Dermis blood vessel endothelial cell (primary cell): ENCODE data around the gene DLEC1. TPM values are rescaled to one million over a fixed set of nuclear protein-coding genes. Genes with fewer than 3 reads are reported as not detected.

Source experiments
- DNase-seq: peaks from one replicate; pipeline ENCODE4 v3.0.0; 2010
- total RNA-seq: library from RNA; depleted of rRNA; stranded (reverse); fragments of >200 nt; gene quantifications from 2 replicates; pipeline ENCODE4 v1.2.3, GENCODE V29; 2014

The DLEC1 gene, protein sequence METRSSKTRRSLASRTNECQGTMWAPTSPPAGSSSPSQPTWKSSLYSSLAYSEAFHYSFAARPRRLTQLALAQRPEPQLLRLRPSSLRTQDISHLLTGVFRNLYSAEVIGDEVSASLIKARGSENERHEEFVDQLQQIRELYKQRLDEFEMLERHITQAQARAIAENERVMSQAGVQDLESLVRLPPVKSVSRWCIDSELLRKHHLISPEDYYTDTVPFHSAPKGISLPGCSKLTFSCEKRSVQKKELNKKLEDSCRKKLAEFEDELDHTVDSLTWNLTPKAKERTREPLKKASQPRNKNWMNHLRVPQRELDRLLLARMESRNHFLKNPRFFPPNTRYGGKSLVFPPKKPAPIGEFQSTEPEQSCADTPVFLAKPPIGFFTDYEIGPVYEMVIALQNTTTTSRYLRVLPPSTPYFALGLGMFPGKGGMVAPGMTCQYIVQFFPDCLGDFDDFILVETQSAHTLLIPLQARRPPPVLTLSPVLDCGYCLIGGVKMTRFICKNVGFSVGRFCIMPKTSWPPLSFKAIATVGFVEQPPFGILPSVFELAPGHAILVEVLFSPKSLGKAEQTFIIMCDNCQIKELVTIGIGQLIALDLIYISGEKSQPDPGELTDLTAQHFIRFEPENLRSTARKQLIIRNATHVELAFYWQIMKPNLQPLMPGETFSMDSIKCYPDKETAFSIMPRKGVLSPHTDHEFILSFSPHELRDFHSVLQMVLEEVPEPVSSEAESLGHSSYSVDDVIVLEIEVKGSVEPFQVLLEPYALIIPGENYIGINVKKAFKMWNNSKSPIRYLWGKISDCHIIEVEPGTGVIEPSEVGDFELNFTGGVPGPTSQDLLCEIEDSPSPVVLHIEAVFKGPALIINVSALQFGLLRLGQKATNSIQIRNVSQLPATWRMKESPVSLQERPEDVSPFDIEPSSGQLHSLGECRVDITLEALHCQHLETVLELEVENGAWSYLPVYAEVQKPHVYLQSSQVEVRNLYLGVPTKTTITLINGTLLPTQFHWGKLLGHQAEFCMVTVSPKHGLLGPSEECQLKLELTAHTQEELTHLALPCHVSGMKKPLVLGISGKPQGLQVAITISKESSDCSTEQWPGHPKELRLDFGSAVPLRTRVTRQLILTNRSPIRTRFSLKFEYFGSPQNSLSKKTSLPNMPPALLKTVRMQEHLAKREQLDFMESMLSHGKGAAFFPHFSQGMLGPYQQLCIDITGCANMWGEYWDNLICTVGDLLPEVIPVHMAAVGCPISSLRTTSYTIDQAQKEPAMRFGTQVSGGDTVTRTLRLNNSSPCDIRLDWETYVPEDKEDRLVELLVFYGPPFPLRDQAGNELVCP (N-terminal part only)
- total RNA-seq = under 0.01 TPM in 1 of 2 replicates, not detected in the other

DNA sequence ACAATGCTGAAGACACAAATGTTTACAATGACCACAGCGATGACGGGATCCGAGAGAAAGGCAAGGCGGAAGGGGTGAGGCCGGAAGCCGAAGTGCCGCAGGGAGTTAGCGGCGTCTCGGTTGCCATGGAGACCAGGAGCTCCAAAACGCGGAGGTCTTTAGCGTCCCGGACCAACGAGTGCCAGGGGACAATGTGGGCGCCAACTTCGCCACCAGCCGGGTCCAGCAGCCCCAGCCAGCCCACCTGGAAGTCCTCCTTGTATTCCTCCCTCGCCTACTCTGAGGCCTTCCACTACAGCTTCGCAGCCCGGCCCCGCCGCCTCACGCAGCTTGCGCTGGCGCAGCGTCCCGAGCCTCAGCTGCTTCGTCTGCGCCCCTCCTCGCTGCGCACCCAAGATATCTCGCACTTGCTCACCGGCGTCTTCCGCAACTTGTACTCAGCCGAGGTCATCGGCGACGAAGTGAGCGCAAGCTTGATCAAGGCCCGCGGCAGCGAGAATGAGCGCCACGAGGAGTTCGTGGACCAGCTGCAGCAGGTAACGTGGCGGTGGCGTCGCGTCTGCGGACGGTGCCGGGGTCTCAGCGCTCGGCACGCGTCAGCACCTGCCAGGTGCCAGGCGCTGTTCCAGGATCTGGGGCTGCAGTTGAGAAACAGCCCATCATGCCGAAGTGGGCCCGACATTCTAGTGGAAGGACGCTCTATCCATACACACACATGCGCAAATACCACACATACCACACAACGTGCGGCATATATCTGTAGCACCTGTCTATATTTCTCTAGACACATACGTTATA, at the start of gene DLEC1:
TSS of gene DLEC1 (plus strand) at position 108 of the 798 bp plus-strand sequence. CDS start at position 126, 18 bp downstream.
- peak; percentile 32 for DNase-seq

DNA sequence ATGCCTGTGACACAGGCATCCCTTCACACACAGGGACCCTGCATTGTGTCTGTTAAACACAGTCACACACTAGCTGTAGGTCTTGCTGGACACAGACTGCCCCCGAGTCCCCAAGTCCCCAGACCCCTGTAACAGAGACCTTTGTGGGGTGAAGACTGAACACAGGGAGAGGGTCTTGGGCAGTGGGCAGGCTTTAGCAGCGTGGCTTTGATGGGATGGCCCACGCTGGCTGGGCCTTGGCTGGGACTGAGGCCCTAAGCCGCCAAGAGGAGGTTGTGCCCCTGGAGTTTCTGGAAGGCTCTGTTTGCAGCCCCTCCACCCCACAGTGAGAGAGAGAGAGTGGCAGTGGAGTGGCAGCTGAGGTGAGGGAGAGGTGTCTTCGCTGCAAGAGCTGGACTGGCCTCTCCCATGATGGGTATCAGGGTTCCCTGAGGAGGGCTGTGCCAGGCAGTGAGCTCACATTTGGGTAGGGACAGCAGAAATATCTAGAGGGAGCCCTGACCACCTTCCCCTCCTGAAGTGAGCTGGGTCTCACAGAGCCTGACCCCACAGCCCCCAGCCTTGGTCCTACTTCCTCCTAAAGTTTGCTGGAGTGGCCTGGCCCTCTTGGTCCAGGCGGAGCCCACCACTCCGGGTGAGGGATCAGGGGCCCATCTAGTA, 49.1 kb upstream of the DLEC1 start:
- DNase-seq = no peak

DNA sequence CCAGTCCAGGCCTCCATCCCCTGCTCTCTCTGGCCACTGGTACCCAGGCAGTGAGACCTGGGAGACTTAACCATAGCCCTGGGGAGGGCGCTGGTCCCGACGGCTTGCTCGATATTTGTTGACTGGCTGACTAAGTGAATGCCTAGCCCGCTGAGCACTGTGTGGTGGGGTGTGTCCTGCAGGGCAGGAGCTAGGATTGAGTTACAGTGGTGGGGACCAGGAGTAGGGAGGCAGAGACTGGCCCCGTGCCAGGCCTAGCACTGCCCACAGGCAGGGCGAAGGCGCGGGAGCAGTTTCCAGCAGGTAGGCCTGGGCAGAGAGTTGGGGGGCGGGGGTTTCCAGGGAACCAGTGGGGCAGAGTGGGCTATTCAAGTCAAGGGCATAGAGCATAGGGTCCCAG, 48.5 kb upstream of the DLEC1 start, which contains the start of gene VILL:
TSS of gene VILL (plus strand) at position 260 of the 400 bp plus-strand sequence. CDS start 2,887 bp downstream, outside the sequence.
- no peak for DNase-seq

DNA sequence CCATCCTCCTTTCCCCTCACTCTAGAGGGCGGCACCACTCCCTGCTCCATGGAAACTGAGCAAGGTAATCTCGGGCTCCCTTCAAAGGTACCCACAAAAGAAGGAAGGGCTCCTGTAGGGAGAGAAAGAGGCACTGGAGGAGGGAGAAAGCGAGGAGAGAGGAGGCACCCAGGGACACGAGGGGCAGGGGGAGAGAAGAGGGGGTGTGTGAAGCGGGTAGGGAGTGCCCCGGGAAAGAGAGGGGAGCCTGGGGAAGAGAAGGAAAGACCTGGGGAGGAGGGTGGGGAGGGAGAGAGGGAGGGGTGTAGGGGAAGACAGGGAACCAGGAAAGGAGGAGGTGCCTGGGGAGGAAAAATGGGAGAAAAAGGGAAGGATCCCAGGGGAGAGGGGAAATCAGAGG, 47.9 kb upstream of the DLEC1 start:
- no peak for DNase-seq

DNA sequence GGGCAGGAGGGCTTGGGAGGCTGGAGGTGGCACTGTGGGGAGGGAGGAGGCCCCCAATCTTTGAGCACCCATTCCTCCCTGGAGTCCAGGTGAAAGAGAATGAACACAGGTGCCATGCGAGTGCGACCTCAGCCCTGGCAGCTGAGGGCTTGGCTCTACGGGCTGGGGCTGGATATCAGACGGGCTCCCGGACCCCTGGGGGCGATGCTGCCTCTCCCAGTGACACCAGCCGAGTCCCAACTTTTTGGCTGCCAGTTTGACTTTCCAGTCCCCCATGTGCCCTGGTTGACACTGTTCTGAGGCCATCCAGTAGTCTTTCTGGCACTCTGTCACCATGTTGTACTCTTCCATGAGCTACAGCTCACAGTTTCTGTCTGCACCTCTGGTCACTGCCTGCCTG, 47.2 kb upstream of the DLEC1 start:
- DNase-seq = no peak

DNA sequence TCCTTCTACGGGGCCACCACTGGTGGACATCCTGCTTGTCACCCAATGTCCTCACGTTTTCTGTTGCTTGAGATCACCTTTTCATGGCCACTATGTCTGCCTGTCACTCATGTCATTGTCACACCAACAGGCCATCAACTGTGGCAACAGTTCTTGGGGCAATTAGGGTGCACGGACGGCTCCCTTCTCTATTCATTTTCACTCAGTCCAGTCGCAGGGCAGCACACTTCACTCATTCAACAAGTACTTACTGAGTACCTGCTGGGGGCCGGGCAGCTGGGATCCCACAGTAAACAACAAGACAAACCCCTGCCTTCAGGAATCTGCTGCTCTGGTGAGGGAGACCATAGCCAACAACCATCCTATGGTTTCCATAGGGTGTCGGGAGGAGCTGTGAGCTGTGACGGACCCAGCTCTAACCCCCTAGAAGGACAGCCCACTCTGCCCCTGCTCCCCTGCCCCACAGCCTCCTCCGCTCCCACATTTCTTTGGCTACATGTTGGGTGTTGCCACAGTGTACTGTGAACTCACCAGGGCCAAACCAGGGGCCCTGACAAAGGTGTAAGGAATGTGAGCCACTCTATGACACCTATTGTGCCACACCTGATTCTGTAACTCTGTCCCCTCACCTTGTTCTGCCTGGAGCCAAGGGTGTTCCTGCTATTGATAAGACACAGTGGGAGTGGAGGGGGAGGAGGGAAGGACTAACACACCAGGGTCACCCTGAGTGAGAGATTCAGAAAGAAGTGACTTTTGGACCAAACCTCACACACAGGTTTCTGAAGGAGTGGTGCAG, 46.5 kb upstream of the DLEC1 start:
- no peak for DNase-seq

DNA sequence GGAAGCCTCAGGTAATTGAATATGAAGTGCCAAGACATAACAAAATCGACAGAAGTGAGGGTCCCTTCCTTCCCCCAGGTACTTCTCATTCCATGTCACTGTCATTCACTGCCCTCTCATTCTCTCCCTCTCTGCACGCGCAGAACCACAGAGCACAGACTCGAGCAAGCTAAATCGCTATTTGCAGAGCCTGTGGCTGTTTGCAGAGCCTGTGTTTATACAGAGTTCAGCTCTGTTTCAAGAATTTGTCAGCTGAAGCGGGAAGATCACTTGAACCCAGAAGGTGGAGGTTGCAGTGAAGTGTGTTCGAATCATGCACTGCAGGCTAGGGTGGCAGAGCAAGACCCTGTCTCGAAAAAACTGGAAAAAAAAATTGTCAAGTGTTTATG, 45.9 kb upstream of the DLEC1 start:
- no peak for DNase-seq

DNA sequence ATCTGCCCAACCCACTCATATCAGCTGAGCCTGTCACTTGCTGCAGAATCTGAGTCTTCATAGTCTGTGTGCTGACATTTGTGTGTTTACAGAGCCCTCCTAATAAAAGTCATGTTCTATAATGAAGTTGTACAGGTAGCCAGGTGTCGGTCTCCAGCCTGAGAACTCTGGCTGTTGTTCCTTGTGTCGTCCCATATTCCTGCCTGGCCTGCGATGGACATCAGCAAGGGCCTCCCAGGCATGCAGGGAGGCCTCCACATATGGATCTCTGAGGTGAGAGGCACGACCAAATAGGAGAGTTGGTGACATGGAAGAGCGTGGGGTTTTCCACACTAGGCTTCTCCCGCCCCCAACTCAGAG, 45.6 kb upstream of the DLEC1 start:
- DNase-seq = no peak

DNA sequence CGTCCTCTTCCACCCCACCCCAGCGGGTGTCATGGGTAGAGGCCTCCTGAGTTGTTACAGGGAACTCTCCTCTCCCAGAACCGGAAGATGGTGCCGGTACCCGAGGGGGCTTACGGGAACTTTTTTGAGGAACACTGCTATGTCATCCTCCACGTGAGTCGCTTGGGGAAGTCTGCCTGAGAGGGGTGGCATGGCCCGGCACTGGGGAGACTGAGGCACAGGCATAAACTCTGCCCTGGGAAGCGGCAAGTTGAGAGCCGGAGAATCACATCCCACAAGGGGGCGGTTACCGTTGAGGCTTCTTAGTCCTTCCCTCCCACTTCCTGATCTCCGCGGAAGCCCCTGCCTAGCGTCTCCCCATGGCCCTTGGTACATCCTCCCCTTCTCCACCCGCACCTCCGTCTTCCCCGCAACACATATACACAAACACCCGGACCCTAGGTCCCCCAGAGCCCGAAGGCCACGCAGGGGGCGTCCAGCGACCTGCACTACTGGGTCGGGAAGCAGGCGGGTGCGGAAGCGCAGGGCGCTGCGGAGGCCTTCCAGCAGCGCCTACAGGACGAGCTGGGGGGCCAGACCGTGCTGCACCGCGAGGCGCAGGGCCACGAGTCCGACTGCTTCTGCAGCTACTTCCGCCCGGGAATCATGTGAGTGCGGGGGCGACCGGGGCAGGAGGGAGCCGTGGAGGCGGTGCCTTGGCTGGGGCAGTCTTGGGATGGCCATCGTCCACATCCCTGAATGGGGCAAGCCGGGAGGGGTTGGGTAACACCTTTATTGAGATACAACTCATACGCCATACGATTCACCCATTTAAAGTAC, 45.0 kb upstream of the DLEC1 start:
- DNase-seq = peak; percentile 81

DNA sequence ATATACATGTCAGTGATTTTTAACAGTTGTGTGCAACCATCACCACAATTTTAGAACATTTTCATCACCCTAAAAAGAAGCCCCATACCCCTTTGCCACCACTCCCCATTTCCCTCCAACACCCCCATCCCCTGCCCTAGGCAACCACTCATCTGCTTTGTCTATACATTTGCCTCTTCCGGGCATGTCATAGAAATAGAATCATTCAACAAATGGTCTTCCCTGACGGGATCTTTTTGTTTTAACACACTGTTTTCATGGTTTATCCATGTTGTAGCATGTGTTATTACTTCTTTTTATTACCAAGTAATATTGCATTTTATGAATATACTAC, 44.4 kb upstream of the DLEC1 start:
- DNase-seq = no peak

DNA sequence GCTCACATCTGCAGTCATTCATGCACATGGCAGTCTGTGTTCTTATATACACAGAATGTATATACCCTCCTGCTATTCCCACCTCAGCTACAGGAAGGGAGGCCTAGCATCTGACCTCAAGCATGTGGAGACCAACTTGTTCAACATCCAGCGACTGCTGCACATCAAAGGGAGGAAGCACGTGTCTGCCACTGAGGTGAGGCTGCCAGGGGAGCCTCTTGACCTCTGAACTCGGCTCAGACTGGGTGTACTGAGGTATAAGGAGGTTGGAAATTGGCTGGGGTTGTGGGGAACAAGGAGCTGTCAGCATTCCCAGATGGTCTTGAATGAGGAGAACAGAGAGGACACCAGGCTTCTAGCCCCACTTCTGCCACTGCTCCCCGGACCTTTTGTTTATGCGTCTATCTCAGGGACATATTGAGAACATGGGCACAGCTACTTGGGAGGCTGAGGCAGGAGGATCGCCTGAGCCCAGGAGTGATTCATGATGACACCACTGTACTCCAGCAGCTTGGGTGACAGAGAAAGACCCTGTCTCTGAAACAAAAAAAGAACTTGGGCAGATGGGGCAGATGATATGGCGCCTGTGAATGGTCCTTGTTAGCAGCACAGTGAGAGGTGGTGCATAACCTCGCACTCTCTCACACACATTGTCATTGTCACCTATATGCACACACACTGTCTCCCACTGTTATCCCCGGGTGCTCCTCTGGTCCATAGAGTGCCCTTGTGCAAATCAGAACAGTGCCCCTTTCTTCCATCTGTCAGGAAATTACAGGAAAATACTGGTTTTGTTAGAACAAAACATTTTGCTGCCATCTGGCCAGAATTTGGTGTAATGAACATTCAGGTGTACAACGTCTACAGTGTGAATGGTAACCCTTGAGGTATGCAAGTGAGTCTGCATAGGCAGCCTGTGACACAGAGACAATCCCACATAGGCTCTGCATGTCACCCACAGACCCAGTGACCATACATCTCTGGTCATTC, 43.1 kb upstream of the DLEC1 start:
- DNase-seq = no peak

DNA sequence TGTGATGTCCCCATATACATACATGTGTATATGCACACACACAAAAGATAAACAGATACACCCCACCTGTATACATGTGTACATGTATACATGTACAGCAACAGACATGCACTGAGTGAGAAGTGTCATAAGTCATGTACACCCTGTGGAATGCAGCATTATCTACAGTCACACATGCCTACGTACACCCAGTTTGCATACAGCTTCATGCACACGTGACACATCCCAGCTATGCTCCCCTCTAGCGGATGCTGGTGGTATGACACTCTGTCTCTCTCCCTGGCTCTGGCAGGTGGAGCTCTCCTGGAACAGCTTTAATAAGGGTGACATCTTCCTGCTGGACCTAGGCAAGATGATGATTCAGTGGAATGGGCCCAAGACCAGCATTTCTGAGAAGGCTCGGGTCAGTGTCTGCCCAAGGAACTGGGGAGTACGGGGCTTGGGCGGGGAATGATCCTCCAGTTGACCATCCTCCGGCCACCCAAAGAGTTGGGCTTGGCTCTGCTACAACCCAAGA, 42.2 kb upstream of the DLEC1 start:
- peak; percentile 93 for DNase-seq

DNA sequence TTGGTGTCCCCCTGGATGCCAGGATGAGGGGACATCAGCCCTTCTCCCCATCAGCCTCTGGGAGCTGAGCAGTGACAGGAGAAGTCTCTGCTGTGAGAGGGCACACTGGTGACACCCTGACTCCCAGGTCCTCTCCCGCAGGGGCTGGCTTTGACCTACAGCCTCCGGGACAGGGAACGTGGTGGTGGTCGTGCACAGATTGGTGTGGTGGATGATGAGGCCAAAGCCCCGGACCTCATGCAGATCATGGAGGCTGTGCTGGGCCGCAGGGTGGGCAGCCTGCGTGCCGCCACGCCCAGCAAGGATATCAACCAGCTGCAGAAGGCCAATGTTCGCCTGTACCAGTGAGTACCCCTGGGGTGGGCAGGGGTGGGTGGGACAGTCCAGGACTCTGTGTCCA, 41.7 kb upstream of the DLEC1 start:
- no peak for DNase-seq

DNA sequence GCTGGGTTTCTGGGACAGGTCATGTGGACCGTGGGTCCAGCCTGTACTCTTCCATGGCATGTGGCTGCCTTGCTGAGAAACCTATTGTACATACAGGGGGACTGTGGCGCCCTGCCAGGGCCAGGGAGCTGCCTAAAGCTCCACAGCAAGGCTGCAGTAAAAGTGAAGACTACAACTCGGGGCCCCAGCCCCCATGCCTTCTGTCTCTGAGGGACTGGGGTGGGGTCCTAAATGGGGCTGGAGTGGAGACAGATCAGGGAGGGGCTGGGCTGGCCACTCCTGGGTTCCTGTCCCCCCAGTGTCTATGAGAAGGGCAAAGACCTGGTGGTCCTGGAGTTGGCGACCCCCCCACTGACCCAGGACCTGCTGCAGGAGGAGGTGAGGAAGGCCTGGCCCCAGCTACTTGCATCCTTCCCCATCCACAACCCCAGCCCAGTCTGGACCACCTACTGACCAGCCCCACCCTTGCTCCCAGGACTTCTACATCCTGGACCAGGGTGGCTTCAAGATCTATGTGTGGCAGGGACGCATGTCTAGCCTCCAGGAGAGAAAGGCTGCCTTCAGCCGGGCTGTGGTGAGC, 41.1 kb upstream of the DLEC1 start:
- no peak for DNase-seq

DNA sequence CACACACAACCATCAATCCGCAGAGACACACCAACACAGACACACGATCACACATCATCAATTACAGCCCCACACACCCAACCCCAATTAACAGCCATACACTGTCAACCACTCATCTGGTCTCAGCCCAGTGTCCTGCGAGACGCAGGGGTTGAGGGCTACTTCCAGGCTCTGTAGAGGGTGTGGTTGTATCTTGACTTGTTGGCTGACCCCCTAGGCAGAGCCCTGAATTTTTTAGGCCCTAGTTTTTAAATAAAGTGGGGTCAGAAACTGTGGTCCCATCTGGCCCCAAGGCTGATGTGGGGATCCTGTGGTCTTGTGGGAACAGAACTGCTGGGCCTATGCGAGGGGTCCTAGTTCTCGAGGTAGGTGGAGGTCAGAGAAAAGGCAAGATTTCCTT, 39.2 kb upstream of the DLEC1 start:
- DNase-seq = no peak

DNA sequence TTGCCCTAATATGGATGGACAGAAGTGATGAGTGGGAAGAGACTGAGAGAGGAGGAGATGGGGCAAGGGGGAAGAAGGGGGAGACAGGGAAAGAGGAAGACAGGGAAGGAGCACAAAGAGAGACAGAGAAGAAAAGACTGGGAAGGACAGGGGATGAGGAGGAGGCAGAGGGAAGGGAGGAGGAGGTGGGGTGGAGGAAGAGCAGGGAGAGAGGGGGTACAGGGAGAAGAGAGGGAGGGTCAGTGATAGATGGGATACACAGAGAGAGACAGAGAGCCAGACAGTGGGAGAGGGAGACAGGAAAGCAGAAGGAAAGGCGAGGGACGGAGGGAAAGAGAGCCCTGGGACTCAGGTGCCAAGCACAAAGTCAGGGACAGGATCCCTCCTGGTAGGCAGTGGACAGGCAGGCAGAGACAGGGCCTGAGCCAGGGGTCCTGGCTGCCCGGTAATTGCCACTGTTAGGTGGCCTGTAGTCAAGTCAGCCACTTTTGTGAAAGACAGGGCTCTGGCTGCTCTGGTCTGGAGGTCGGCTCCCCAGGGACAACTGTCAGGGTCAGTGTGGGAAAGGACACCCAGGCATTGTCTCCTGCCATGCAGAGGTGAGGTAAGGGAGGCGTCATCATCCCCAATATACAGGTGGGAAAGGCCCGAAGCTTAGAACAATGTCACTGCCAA, 38.6 kb upstream of the DLEC1 start:
- DNase-seq = no peak

DNA sequence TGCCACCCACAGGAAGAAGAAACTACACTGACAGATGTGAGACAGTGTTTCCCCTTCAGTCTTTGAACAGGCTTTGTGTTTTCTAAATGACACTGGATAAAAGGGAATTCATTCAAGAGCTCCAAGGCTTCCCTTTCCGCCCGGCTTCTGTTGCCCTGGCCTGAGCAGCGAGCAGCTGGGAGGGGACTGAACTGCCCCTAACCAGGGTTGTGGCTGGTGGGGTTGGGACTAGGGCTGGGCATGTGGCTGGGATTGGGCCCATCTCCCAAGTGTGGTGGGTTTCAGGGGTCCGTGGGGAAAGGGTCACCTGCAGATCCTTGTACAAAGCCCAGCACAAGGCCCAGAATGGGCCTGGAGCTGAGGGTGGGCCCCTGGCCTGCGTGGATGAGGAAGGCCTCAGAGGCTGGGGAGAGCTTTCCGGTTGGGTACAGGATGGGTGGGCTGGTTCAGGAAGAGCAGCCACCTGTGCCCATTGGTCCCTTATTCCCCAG, 38.0 kb upstream of the DLEC1 start:
- no peak for DNase-seq
